ENCODE measurements around the gene TPK1.

GRCh38 chr7:144518360-144518759 is 317.5 kb downstream of the TPK1 start:
- TF ChIP-seq CTCF (IDR thresholded peaks at IDR 0.05; ENCODE audit: insufficient read depth, low read depth, low read length) (no peak), EZH2 (IDR thresholded peaks at IDR 0.05; ENCODE audit: insufficient read depth, low read length) (no peak)

All from astrocyte (in vitro differentiated cells and primary cell).